Left ventricle myocardium inferior (tissue), 1 donor: Measurements from ENCODE around the gene SLC28A1. TPM values are rescaled to one million over a fixed set of nuclear protein-coding genes. Genes with fewer than 3 reads are reported as not detected.

ENCODE experiments used
- DNase-seq: peaks from one replicate; pipeline ENCODE4 v3.0.0-alpha.2; 2020
- H3K27ac ChIP-seq: fragments of 200-600 bp; replicated peaks from 2 replicates; pipeline ENCODE4 v1.8.0; 2021
- H3K27me3 ChIP-seq: fragments of 200-600 bp; 2 replicates; pipeline ENCODE4 v1.8.0; 2021; ENCODE audit warnings: low read depth
- H3K36me3 ChIP-seq: fragments of 200-600 bp; 2 replicates; pipeline ENCODE4 v1.8.0; 2021
- H3K4me1 ChIP-seq: fragments of 200-600 bp; 2 replicates; pipeline ENCODE4 v1.8.0; 2021
- H3K4me3 ChIP-seq: fragments of 200-600 bp; 2 replicates; pipeline ENCODE4 v1.8.0; 2021; ENCODE audit warnings: mild to moderate bottlenecking, moderate library complexity
- H3K9me3 ChIP-seq: fragments of 200-600 bp; replicated peaks from 2 replicates; pipeline ENCODE4 v1.8.0; 2021
- CTCF ChIP-seq: fragments of 200-600 bp; IDR thresholded peaks from 2 replicates; pipeline ENCODE4 v1.8.0; 2021; ENCODE audit warnings: antibody characterized with exemption, mild to moderate bottlenecking, borderline replicate concordance
- intact Hi-C: fragments of 100-400 bp; cut with micrococcal nuclease; formaldehyde crosslinking; loops from one replicate; pipeline ENCODE4 v1.11.0; 2022
- total RNA-seq: library from RNA; stranded (reverse); fragmentation: NEBNext Ultra II Directional; extraction: Animal tissue kit (Norgen Biotek cat#: 25700); gene quantifications from one replicate; pipeline ENCODE4 v1.2.1, GENCODE V29; 2021
- donor health status: DM: no; HTN: yes; CAD: no; lungs with severe emphysema.

SLC28A1 gene
- total RNA-seq, 1 donor from 2014 or later: 0.91 TPM

GRCh38 chr15:84914909-84915605, 30.6 kb downstream of the SLC28A1 start:
- peak; percentile 86 for DNase-seq
- no peaks in the 10 kb centered on the region for H3K36me3 ChIP-seq
- intact Hi-C loops: no loop called here
- H3K27me3 ChIP-seq: no peaks in the 10 kb centered on the region
- peak; percentile 32 for TF ChIP-seq CTCF
- H3K9me3 ChIP-seq: no peaks in the 10 kb centered on the region
- H3K27ac ChIP-seq: peak overlapping the region; percentile 96
- peaks cover 68% of the 10 kb centered on the region for H3K4me1 ChIP-seq
- H3K4me3 ChIP-seq: peak overlapping the region; percentile 9

DNA sequence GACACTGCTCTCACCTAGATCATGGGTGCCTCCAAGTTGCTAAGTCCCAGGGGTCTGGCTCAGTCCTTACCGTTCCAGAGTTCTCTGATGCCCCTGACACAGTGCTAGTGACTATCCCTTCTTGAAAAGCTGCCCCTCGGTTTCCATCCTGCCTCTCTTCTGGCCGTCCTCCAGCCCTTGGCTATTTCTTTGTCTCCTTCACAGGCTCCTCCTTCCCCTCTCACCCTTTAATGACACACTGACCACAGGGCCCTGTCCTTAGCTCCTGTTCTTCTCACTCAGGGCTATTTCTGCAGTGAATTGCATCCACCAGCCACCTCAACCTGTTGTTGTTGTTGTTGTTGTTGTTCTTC, 31.1 kb downstream of the SLC28A1 start:
- intact Hi-C loops: no loop called here
- Histone ChIP-seq H3K9me3 (no peaks in the 10 kb centered on the region), H3K4me1 (peaks cover 63% of the 10 kb centered on the region), H3K4me3 (peak overlapping the region; percentile 9), H3K27ac (peak overlapping the region; percentile 96), H3K36me3 (no peaks in the 10 kb centered on the region), H3K27me3 (no peaks in the 10 kb centered on the region)
- DNase-seq: no peak
- no peak for TF ChIP-seq CTCF

DNA sequence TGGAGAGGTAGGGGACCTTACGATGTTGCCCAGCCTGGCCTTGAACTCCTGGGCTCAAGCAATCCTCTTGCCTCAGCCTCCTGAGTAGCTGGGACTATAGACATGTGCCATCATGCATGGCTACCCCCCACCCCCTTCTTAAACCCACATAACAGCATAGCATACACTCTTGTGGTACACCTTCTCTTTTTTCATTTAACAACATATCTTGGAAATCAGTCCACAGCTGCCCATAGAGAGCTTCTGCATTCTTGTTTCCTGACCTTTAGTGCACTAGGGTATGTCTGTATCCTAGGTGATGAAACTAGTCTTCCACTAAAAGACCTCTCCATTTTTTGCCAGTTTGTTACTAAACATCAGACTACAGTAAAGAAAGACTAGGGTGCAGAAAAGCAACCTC, 33.0 kb downstream of the SLC28A1 start:
- no peaks in the 10 kb centered on the region for H3K9me3 ChIP-seq
- no peaks in the 10 kb centered on the region for H3K36me3 ChIP-seq
- no peaks in the 10 kb centered on the region for H3K27me3 ChIP-seq
- H3K4me3 ChIP-seq: no peak overlapping the region
- DNase-seq: no peak
- H3K27ac ChIP-seq: no peak overlapping the region
- intact Hi-C loops: no loop called here
- no peak for TF ChIP-seq CTCF
- H3K4me1 ChIP-seq: peaks cover 45% of the 10 kb centered on the region

GRCh38 chr15:84919106-84919667, 34.7 kb downstream of the SLC28A1 start:
- intact Hi-C loops: no loop called here
- no peaks in the 10 kb centered on the region for H3K36me3 ChIP-seq
- no peaks in the 10 kb centered on the region for H3K9me3 ChIP-seq
- no peak overlapping the region for H3K4me3 ChIP-seq
- no peak overlapping the region for H3K27ac ChIP-seq
- H3K27me3 ChIP-seq: no peaks in the 10 kb centered on the region
- TF ChIP-seq CTCF: no peak
- no peak for DNase-seq
- H3K4me1 ChIP-seq: peaks cover 27% of the 10 kb centered on the region

- Histone ChIP-seq H3K27me3 (no peaks in the 10 kb centered on the region), H3K27ac (no peak overlapping the region), H3K9me3 (no peaks in the 10 kb centered on the region), H3K36me3 (no peaks in the 10 kb centered on the region), H3K4me1 (peaks cover 10% of the 10 kb centered on the region), H3K4me3 (no peak overlapping the region)
- intact Hi-C loops: no loop called here
- no peak for TF ChIP-seq CTCF
- no peak for DNase-seq
Observed at GRCh38 chr15:84921121-84921520, 36.7 kb downstream of the SLC28A1 start.
